Esophagus muscularis mucosa (tissue), 3 donors: ENCODE measurements around the gene COMMD8.

ENCODE experiments used
- CTCF ChIP-seq, 3 experiments: fragments of 200-600 bp in 2 of 3; fragments of 450-650 bp in 1 of 3; sonication (generic) in 2 of 3; IDR thresholded peaks; one replicate each; pipeline ENCODE4 v1.5.1; 2017 to 2019; ENCODE audit warnings: antibody characterized with exemption in 3 of 3, mild to moderate bottlenecking in 2 of 3, moderate library complexity in 1 of 3
- POLR2A ChIP-seq: fragments of 450-650 bp; IDR thresholded peaks from one replicate; pipeline ENCODE4 v1.6.1; 2017; ENCODE audit warnings: antibody characterized with exemption, moderate library complexity, mild to moderate bottlenecking, low read depth
- POLR2AphosphoS5 ChIP-seq, 2 donors: sonication (generic); formaldehyde crosslinking; IDR thresholded peaks; one replicate each; pipeline ENCODE4 v1.6.1; 2017; ENCODE audit warnings: antibody characterized with exemption in 2 of 2

GRCh38 chr4:47406408-47406807 lies 57.1 kb downstream of the COMMD8 start:
- TF ChIP-seq CTCF (IDR thresholded peaks at IDR 0.05): no peak
- no peak for TF ChIP-seq POLR2AphosphoS5 (IDR thresholded peaks at IDR 0.05)
- no peak for TF ChIP-seq POLR2A
